Neuronal stem cell (in vitro differentiated cells): ENCODE results near the gene UNC13D.

Experiments
- DNase-seq: peaks from one replicate; pipeline ENCODE4 v3.0.0-alpha.2; 2013; ENCODE audit warnings: low spot score
- H2AFZ ChIP-seq: one replicate; pipeline ENCODE4 v1.6.1; 2013; ENCODE audit warnings: mild to moderate bottlenecking, low read length, inconsistent platforms
- H2AK5ac ChIP-seq: 2 replicates; pipeline ENCODE4 v1.6.1; 2013; ENCODE audit warnings: low read depth, mild to moderate bottlenecking, inconsistent platforms, low read length, moderate library complexity, mixed read lengths
- H2BK120ac ChIP-seq: 2 replicates; pipeline ENCODE4 v1.6.1; 2013; ENCODE audit warnings: low read depth, mild to moderate bottlenecking, inconsistent platforms, low read length, moderate library complexity, mixed read lengths
- H2BK12ac ChIP-seq: one replicate; pipeline ENCODE4 v1.6.1; 2013; ENCODE audit warnings: low read length, inconsistent platforms
- H2BK15ac ChIP-seq: 2 replicates; pipeline ENCODE4 v1.6.1; 2013; ENCODE audit warnings: mild to moderate bottlenecking, low read length, inconsistent platforms, mixed read lengths
- H2BK5ac ChIP-seq: one replicate; pipeline ENCODE4 v1.6.1; 2013; ENCODE audit warnings: inconsistent platforms, mild to moderate bottlenecking, low read length, moderate library complexity
- H3K14ac ChIP-seq: one replicate; pipeline ENCODE4 v1.6.1; 2013; ENCODE audit warnings: low read length, inconsistent platforms
- H3K18ac ChIP-seq: 2 replicates; pipeline ENCODE4 v1.6.1; 2013; ENCODE audit warnings: low read length, inconsistent platforms
- H3K23ac ChIP-seq: 2 replicates; pipeline ENCODE4 v1.6.1; 2013; ENCODE audit warnings: low read depth, mild to moderate bottlenecking, mixed read lengths, low read length, inconsistent platforms; ENCODE audit not compliant: poor library complexity
- H3K27ac ChIP-seq: replicated peaks from 3 replicates; pipeline ENCODE4 v1.5.1; 2013; ENCODE audit warnings: low read length, inconsistent platforms
- H3K27me3 ChIP-seq, 3 experiments: 2 replicates each; pipeline ENCODE4 v1.6.1; 2013; ENCODE audit warnings: low read length in 3 of 3, mild to moderate bottlenecking in 2 of 3, inconsistent platforms in 1 of 3, low read depth in 1 of 3, mixed read lengths in 1 of 3, moderate library complexity in 1 of 3; ENCODE audit not compliant: control insufficient read depth in 3 of 3, insufficient read depth in 3 of 3
- H3K36me3 ChIP-seq, 2 donors: replicated peaks in 1 of 2; 2 replicates each; pipeline ENCODE4 v1.6.1; 2013; ENCODE audit warnings: low read length in 2 of 2; ENCODE audit not compliant: control insufficient read depth in 2 of 2, insufficient read depth in 2 of 2
- H3K4ac ChIP-seq: 2 replicates; pipeline ENCODE4 v1.6.1; 2013; ENCODE audit warnings: inconsistent platforms, mild to moderate bottlenecking, low read length, moderate library complexity
- H3K4me1 ChIP-seq, 2 donors: 1 replicate in 1 of 2; 2 replicates in 1 of 2; pipeline ENCODE4 v1.6.1; 2013; ENCODE audit warnings: low read length in 2 of 2, low read depth in 1 of 2; ENCODE audit not compliant: control insufficient read depth in 2 of 2, insufficient read depth in 1 of 2
- H3K4me2 ChIP-seq: one replicate; pipeline ENCODE4 v1.6.1; 2013; ENCODE audit warnings: mild to moderate bottlenecking, low read length, inconsistent platforms; ENCODE audit not compliant: insufficient read depth, poor library complexity, severe bottlenecking
- H3K4me3 ChIP-seq, 2 donors: 2 replicates each; pipeline ENCODE4 v1.5.1; 2013; ENCODE audit warnings: low read length in 2 of 2, mild to moderate bottlenecking in 2 of 2, inconsistent platforms in 1 of 2, moderate library complexity in 1 of 2
- H3K79me1 ChIP-seq: one replicate; pipeline ENCODE4 v1.6.1; 2013; ENCODE audit warnings: low read depth, mild to moderate bottlenecking, inconsistent platforms, low read length, moderate library complexity
- H3K9ac ChIP-seq: one replicate; pipeline ENCODE4 v1.6.1; 2013; ENCODE audit warnings: mild to moderate bottlenecking, low read depth, low read length, inconsistent platforms; ENCODE audit not compliant: poor library complexity
- H3K9me3 ChIP-seq, 2 donors: replicated peaks in 1 of 2; 2 replicates each; pipeline versions ENCODE3 to v1.6.1; 2013; ENCODE audit warnings: low read length in 2 of 2, mild to moderate bottlenecking in 2 of 2, inconsistent platforms in 1 of 2, low read depth in 1 of 2, mixed read lengths in 1 of 2, moderate library complexity in 1 of 2; ENCODE audit not compliant: control insufficient read depth in 2 of 2, insufficient read depth in 1 of 2
- H4K8ac ChIP-seq: one replicate; pipeline ENCODE4 v1.6.1; 2013; ENCODE audit warnings: low read depth, mild to moderate bottlenecking, inconsistent platforms, low read length, moderate library complexity
- H4K91ac ChIP-seq: one replicate; pipeline ENCODE4 v1.6.1; 2013; ENCODE audit warnings: low read length, low read depth, mild to moderate bottlenecking, inconsistent platforms; ENCODE audit not compliant: poor library complexity
- WGBS, 2 donors: extraction: QIAGEN DNeasy Blood & Tissue Kit; methylation state at CpG; one replicate each; pipeline ENCODE4 v1.1.7; 2013; ENCODE audit warnings: missing lambda C conversion rate in 2 of 2, mixed read lengths in 1 of 2; ENCODE audit not compliant: insufficient read length in 2 of 2, insufficient replicate concordance in 1 of 2; ENCODE audit errors: extremely low coverage in 2 of 2; 5-methylcytosine and 5-hydroxymethylcytosine counted together

UNC13D gene

DNA sequence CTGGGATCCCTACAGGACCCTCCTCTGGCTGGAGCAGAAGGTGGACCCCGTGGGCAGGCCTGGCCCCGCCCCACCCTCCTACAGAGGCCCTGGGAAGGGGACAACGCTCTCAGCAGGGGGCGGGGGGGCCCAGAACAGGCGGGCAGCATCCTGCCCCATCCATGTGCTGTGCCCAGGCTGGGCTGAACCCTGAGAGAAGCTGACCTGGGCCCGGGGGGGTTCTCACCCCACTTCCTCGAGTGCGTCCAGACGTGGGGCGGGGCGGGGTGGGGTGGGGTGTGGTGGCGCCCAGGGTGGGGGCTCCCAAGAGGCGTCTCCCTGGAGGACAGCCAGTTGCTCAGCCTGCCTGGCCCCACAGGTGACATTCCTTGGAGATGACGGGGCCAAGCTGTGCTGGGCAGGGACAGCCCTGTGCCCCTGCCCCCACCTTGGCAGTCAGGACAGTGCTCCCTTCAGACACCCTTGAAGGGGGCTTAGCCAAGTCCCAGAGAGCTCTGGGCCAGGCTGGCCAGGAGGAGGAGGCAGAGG lies 390 bp upstream of the UNC13D start:
- H3K4me2 ChIP-seq, result no peak overlapping the region
- H3K23ac ChIP-seq, result no peak overlapping the region
- no peak overlapping the region for H2BK120ac ChIP-seq
- DNase-seq, result no peak
- no peak overlapping the region for H3K27ac ChIP-seq
- H3K79me1 ChIP-seq, result no peaks in the 10 kb centered on the region
- peaks cover 28 to 38% of the 10 kb centered on the region in 2 donors for H3K36me3 ChIP-seq
- no peak overlapping the region for H3K4ac ChIP-seq
- H4K8ac ChIP-seq, result no peak overlapping the region
- peak overlapping the region; percentile 16 for H2AK5ac ChIP-seq
- H3K4me1 ChIP-seq, result peaks cover 5 to 6% of the 10 kb centered on the region in 2 donors
- no peak overlapping the region for H2BK15ac ChIP-seq
- H3K4me3 ChIP-seq, result no peak overlapping the region
- no peak overlapping the region for H4K91ac ChIP-seq
- peak overlapping the region; percentile 64 for H3K9ac ChIP-seq
- peak overlapping the region; percentile 53 for H3K18ac ChIP-seq
- no CpG with 5 or more reads among the region's 14 CpGs for WGBS, 2 donors
- no peaks in the 10 kb centered on the region for H3K27me3 ChIP-seq
- no peak overlapping the region for H3K14ac ChIP-seq
- no peaks in the 10 kb centered on the region for H3K9me3 ChIP-seq
- H2BK12ac ChIP-seq, result no peak overlapping the region
- no peak overlapping the region for H2AFZ ChIP-seq
- peak overlapping the region; percentile 53 for H2BK5ac ChIP-seq

- no peak overlapping the region for H4K8ac ChIP-seq
- no CpG with 5 or more reads among the region's 22 CpGs for WGBS, 2 donors
- H3K36me3 ChIP-seq, result peaks cover 21 to 23% of the 10 kb centered on the region in 2 donors
- H2AK5ac ChIP-seq, result peak overlapping the region; percentile 86
- no peaks in the 10 kb centered on the region for H3K9me3 ChIP-seq
- no peak overlapping the region for H3K14ac ChIP-seq
- peak overlapping the region; percentile 13 for H3K18ac ChIP-seq
- H3K4me1 ChIP-seq, result peaks cover 5 to 6% of the 10 kb centered on the region in 2 donors
- peak overlapping the region; percentile 89 for H4K91ac ChIP-seq
- H3K27me3 ChIP-seq, result no peaks in the 10 kb centered on the region
- H3K4me3 ChIP-seq, result no peak overlapping the region
- peak overlapping the region; percentile 50 for H3K9ac ChIP-seq
- H3K79me1 ChIP-seq, result no peaks in the 10 kb centered on the region
- no peak overlapping the region for H3K27ac ChIP-seq
- no peak overlapping the region for H3K4me2 ChIP-seq
- DNase-seq, result no peak
- H2AFZ ChIP-seq, result no peak overlapping the region
- peak overlapping the region; percentile 83 for H2BK15ac ChIP-seq
- peak overlapping the region; percentile 41 for H2BK12ac ChIP-seq
- H3K23ac ChIP-seq, result no peak overlapping the region
- no peak overlapping the region for H3K4ac ChIP-seq
- no peak overlapping the region for H2BK120ac ChIP-seq
- no peak overlapping the region for H2BK5ac ChIP-seq
These were observed 1.1 kb downstream of the UNC13D start for GRCh38 chr17:75842963-75843576.

- Histone ChIP-seq H3K36me3 (peaks cover 14 to 16% of the 10 kb centered on the region in 2 donors), H3K4ac (no peak overlapping the region), H3K23ac (no peak overlapping the region), H3K27ac (no peak overlapping the region), H3K79me1 (no peaks in the 10 kb centered on the region), H4K8ac (no peak overlapping the region), H3K4me1 (peaks cover 5 to 6% of the 10 kb centered on the region in 2 donors), H3K4me3 (no peak overlapping the region), H2BK15ac (no peak overlapping the region), H3K27me3 (no peaks in the 10 kb centered on the region), H2BK12ac (no peak overlapping the region), H3K18ac (peak overlapping the region; percentile 64), H3K9me3 (no peaks in the 10 kb centered on the region), H3K4me2 (no peak overlapping the region), H3K9ac (peak overlapping the region; percentile 50), H2BK5ac (no peak overlapping the region), H4K91ac (peak overlapping the region; percentile 22), H3K14ac (no peak overlapping the region), H2AK5ac (peak overlapping the region; percentile 28), H2BK120ac (peak overlapping the region; percentile 56), H2AFZ (no peak overlapping the region)
- DNase-seq, result no peak
- WGBS, 2 donors, result no CpG with 5 or more reads among the region's 18 CpGs
These were observed 1.8 kb downstream of the UNC13D start for GRCh38 chr17:75842411-75842810.

GRCh38 chr17:75840799-75841164 lies 3.4 kb downstream of the UNC13D start:
- DNase-seq, result no peak
- WGBS, 2 donors, result no CpG with 5 or more reads among the region's 7 CpGs
- Histone ChIP-seq H4K91ac (no peak overlapping the region), H3K9ac (no peak overlapping the region), H4K8ac (no peak overlapping the region), H2AFZ (no peak overlapping the region), H3K9me3 (no peaks in the 10 kb centered on the region), H3K79me1 (peaks cover 2% of the 10 kb centered on the region), H3K4ac (no peak overlapping the region), H2AK5ac (peak overlapping the region; percentile 63), H3K36me3 (peaks cover under 1 to 1% of the 10 kb centered on the region in 2 donors), H3K27ac (no peak overlapping the region), H3K4me3 (no peak overlapping the region), H2BK15ac (no peak overlapping the region), H3K14ac (no peak overlapping the region), H2BK12ac (no peak overlapping the region), H3K4me2 (no peak overlapping the region), H3K23ac (peak overlapping the region; percentile 34), H3K27me3 (no peaks in the 10 kb centered on the region), H2BK5ac (peak overlapping the region; percentile 39), H3K18ac (peak overlapping the region; percentile 38), H2BK120ac (no peak overlapping the region), H3K4me1 (peaks cover 5 to 14% of the 10 kb centered on the region in 2 donors)
